Common myeloid progenitor, CD34-positive (primary cell): ENCODE results near the gene IPO11.

Source experiments
- CTCF ChIA-PET: fragments of 350-600 bp; sonication (Branson Sonifier 250); formaldehyde crosslinking; loops from one replicate; lab custom pipeline; 2021; ENCODE audit warnings: antibody characterized with exemption; lab: Charles Lee
- POLR2A ChIA-PET: fragments of 350-600 bp; sonication (Branson Sonifier 250); formaldehyde crosslinking; loops from one replicate; lab custom pipeline; 2021; ENCODE audit warnings: antibody characterized with exemption; lab: Charles Lee
- DNase-seq, 3 donors: peaks; one replicate each; pipeline versions ENCODE4 v3.0.0 to v3.0.0-alpha.2; 2013
- H3K27ac ChIP-seq, 2 experiments: 1 replicate in 1 of 2; 2 replicates in 1 of 2; pipeline ENCODE4 v1.7.0; 2013; ENCODE audit warnings: inconsistent platforms in 2 of 2, low read length in 2 of 2, mild to moderate bottlenecking in 2 of 2, low read depth in 1 of 2, moderate library complexity in 1 of 2; ENCODE audit not compliant: severe bottlenecking in 2 of 2, insufficient read depth in 1 of 2, poor library complexity in 1 of 2
- H3K27me3 ChIP-seq, 5 experiments: replicated peaks in 2 of 5; 1 replicate in 3 of 5; 2 replicates in 2 of 5; pipeline versions ENCODE4 v1.6.1 to v1.7.0; 2013; ENCODE audit warnings: low read length in 4 of 5, mild to moderate bottlenecking in 2 of 5, moderate library complexity in 2 of 5, inconsistent platforms in 1 of 5; ENCODE audit not compliant: insufficient read depth in 5 of 5, control insufficient read depth in 4 of 5
- H3K36me3 ChIP-seq, 4 experiments: 1 replicate in 2 of 4; 2 replicates in 2 of 4; pipeline versions ENCODE4 v1.6.1 to v1.7.0; 2013; ENCODE audit warnings: low read length in 3 of 4, control low read depth in 1 of 4, mild to moderate bottlenecking in 1 of 4; ENCODE audit not compliant: control insufficient read depth in 4 of 4, insufficient read depth in 4 of 4
- H3K4me1 ChIP-seq, 4 experiments: 1 replicate in 3 of 4; 2 replicates in 1 of 4; pipeline versions ENCODE4 v1.6.1 to v1.7.1; 2013; ENCODE audit warnings: low read length in 3 of 4, mild to moderate bottlenecking in 3 of 4, control low read depth in 1 of 4, inconsistent platforms in 1 of 4, moderate library complexity in 1 of 4; ENCODE audit not compliant: control insufficient read depth in 4 of 4, insufficient read depth in 4 of 4; ENCODE audit errors: control extremely low read depth in 1 of 4
- H3K4me3 ChIP-seq, 7 experiments: 1 replicate in 4 of 7; 2 replicates in 3 of 7; pipeline versions ENCODE4 v1.5.1 to v1.7.0; 2013; ENCODE audit warnings: mild to moderate bottlenecking in 7 of 7, low read length in 6 of 7, moderate library complexity in 6 of 7, inconsistent platforms in 2 of 7, low read depth in 2 of 7, control low read depth in 1 of 7; ENCODE audit not compliant: insufficient read depth in 4 of 7, control insufficient read depth in 1 of 7; ENCODE audit errors: extremely low read depth in 1 of 7
- H3K9me3 ChIP-seq, 5 experiments: 1 replicate in 4 of 5; 2 replicates in 1 of 5; pipeline versions ENCODE4 v1.6.1 to v1.7.1; 2013; ENCODE audit warnings: low read length in 4 of 5, mild to moderate bottlenecking in 2 of 5, inconsistent platforms in 1 of 5, low read depth in 1 of 5, moderate library complexity in 1 of 5; ENCODE audit not compliant: control insufficient read depth in 4 of 5, insufficient read depth in 2 of 5; ENCODE audit errors: control extremely low read depth in 1 of 5
- WGBS: methylation state at CpG from one replicate; pipeline ENCODE4 v1.1.5; 2013; ENCODE audit not compliant: insufficient coverage; 5-methylcytosine and 5-hydroxymethylcytosine counted together

IPO11 gene

DNA sequence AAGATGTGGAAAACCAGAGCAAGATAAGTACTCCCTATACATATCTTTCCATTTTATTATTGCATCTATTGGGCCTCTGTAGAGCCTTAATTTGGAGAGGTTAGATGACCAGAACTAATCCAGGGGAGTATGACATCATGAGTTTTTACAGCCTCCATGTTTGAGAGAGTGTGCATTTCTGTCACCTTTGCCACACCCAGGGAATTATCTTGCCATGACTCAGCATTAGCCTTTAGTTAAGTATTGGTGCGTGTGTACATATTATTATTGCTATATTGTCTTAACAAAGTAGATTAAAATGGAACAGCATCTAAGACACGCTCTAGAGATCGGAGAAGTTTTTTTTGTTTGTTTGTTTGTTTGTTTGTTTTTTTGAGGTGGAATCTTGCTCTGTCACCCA lies 36.5 kb upstream of the IPO11 start:
- Histone ChIP-seq H3K36me3 (peaks cover 16 to 76% (median 57%) of the 10 kb centered on the region in 4 experiments), H3K4me1 (no peaks in the 10 kb centered on the region), H3K27ac (no peak overlapping the region), H3K27me3 (no peaks in the 10 kb centered on the region), H3K4me3 (no peak overlapping the region), H3K9me3 (no peaks in the 10 kb centered on the region)
- WGBS = no CpG with 5 or more reads among the region's 3 CpGs
- no peak for DNase-seq
- ChIA-PET CTCF (interaction anchor here (0.6 kb wide), 1 partner anchor 25 kb away, joined by 3 read pairs; no protein-coding TSS in a partner anchor), POLR2A (no interaction called here)

DNA sequence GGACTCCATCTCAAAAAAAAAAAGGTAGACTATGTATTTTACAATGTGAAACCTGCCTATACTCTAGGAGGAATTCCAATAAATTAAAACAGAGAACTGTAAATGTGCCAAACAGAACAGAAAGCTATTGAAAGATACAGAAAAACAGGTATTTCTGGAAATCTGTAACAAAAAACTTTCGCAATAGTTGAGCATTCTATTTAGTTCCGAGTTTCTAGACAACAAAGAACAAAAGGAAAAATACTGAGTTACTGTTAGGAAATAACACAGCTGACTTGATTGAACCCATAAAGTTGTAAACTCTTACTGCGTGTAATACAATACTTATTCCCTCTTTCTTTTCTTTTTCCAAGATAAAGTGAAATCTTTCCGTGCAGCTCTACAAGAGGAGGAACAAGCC lies 27.4 kb upstream of the IPO11 start:
- Histone ChIP-seq H3K27me3 (no peaks in the 10 kb centered on the region), H3K27ac (peak overlapping the region in 1 of 2 experiments; percentile 2), H3K9me3 (no peaks in the 10 kb centered on the region), H3K36me3 (peaks cover 23 to 91% (median 58%) of the 10 kb centered on the region in 4 experiments), H3K4me1 (no peaks in the 10 kb centered on the region), H3K4me3 (no peak overlapping the region)
- DNase-seq = no peak
- ChIA-PET POLR2A (no interaction called here), CTCF (interaction anchor here (0.6 to 1.5 kb wide), 2 partner anchors 18 to 1546 kb away, joined by 3 to 5 read pairs; partner anchors contain the start of gene DIMT1)
- WGBS = 92% methylated on average over 2 of the region's 4 CpGs

DNA sequence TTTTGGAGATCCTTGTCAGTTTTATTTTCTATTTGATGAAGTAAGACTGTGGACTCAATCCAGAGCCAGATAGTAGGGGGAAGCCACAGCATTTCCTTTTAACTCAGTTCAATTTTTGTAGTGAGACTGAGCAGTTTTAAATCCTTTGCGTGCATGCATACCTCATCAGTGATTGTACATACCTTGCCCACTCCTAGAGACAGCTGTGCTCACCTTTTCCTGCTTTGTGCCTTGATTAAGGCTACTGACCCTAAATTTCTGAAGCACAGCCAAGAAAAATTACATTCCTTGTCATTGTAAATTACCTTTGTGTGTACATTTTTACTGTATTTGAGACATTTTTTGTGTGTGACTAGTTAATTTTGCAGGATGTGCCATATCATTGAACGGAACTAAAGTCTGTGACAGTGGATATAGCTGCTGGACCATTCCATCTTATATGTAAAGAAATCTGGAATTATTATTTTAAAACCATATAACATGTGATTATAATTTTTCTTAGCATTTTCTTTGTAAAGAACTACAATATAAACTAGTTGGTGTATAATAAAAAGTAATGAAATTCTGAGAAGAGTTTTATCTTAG lies 26.7 kb upstream of the IPO11 start:
- POLR2A ChIA-PET = no interaction called here
- Histone ChIP-seq H3K4me3 (no peak overlapping the region), H3K27ac (no peak overlapping the region), H3K27me3 (no peaks in the 10 kb centered on the region), H3K9me3 (no peaks in the 10 kb centered on the region), H3K36me3 (peaks cover 22 to 92% (median 58%) of the 10 kb centered on the region in 4 experiments), H3K4me1 (no peaks in the 10 kb centered on the region)
- no peak for DNase-seq
- no CpG with 5 or more reads among the region's 2 CpGs for WGBS
- CTCF ChIA-PET = interaction anchor here (1.5 kb wide), 1 partner anchor 17 kb away, joined by 3 read pairs; the partner anchor contains the start of gene DIMT1

DNA sequence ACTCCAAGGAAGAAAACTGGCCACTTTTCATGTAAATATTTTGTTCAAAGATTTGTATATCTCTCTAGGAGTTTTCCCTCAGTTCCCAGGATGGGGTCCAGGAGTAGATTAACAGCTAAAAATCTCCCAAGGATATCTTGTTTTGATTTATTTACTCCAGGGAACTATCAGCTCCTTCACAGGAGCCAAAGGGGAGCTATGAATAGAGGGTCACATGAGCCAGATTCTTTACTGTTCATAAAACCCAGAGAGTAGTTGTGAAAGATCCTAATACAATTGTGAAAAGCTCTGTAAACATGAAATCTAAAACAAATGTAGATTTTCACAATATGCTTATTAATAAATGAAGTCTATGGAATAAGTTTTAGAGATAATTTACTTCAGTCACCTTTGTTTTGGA lies 25.7 kb upstream of the IPO11 start:
- CTCF ChIA-PET = interaction anchor here (0.7 kb wide), 1 partner anchor 1708 kb away, joined by 3 read pairs; no protein-coding TSS in a partner anchor

DNA sequence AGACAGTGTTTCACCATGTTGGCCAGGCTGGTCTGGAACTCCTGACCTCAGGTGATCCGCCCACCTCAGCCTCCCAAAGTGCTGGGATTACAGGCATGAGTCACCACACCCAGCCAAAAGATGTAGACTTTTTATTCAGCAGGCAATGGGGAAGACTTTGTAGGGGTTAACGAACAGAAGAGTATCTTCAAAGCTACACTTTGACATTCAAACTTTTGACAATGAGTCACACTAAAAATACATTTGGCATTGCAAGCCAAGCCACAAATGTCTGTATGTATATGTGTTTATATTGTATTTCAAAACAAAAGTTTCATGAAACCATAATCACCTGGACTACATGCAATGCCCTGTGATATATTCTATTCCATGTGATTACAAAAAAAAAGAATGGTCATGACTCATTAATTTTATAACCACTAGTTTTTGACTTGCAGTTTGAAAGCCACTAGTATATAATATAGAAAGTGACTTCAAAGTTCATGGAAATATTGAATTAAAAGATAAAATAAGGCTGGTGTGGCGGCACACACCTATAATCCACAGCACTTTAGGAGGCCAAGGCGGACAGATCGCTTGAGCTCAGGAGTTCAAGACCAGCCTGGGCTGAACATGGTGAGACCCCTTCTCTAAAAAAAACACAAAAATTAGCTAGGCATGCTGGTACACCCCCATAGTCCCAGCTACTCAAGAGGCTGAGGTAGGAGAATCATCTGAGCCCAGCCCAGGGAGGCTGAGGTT lies 17.2 kb upstream of the IPO11 start:
- POLR2A ChIA-PET = no interaction called here
- no peaks in the 10 kb centered on the region for H3K27me3 ChIP-seq
- peaks cover 13 to 67% (median 40%) of the 10 kb centered on the region in 4 experiments for H3K36me3 ChIP-seq
- H3K4me3 ChIP-seq = no peak overlapping the region
- no peaks in the 10 kb centered on the region for H3K9me3 ChIP-seq
- no peak for DNase-seq
- CTCF ChIA-PET = interaction anchor here (1.6 kb wide), 1 partner anchor 40 kb away, joined by 5 read pairs; no protein-coding TSS in a partner anchor
- WGBS = 100% methylated on average over 1 of the region's 5 CpGs
- H3K4me1 ChIP-seq = no peaks in the 10 kb centered on the region
- H3K27ac ChIP-seq = no peak overlapping the region

More for the DNA sequence above, 25.7 kb upstream of the IPO11 start:
- DNase-seq = no peak
- Histone ChIP-seq H3K4me3 (no peak overlapping the region), H3K27ac (peak overlapping the region in 1 of 2 experiments; percentile 16), H3K36me3 (peaks cover 20 to 91% (median 54%) of the 10 kb centered on the region in 4 experiments), H3K27me3 (no peaks in the 10 kb centered on the region), H3K9me3 (no peaks in the 10 kb centered on the region), H3K4me1 (no peaks in the 10 kb centered on the region)
- POLR2A ChIA-PET = no interaction called here

DNA sequence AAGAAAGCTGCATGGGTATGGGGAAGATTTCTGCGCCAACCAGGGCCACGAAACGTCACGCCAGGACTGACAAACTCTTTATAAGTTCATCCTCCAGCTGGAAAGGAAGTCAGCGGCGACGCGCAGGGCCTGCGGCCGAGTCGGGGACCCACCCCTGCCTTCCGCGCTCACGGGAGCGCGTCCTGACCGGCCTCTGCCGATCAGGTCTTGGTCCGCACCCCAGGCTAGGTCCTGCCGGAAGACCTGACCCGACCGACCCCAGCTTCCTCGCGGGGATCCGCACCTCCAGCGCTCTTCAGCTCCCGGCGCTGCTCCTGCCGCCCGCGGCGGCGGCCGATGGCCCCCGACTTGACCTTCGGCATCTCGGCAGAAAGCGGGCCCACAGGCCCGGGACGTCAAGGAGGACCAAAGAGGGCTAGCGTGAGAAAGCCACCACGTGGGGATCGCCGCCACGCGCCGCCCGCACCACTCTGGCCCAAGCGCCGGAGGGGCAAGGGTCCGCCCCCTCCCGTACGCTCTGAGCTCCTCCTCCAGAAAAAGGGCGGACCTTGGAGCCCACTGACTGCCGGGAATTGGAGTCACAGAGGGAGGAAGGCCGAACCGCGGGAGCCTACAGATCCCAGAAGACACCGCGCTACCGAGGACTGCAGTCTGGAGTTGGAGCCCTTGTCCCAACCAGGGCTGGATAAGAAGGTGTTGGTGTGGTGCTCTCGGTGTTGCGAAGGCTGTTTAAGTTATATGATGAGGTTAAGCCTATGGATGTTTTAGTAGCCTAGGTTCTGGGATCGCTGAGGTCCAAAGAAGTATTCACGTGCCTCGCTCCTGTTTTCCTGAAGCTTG lies 8.9 kb upstream of the IPO11 start, which contains the start of gene DIMT1:
TSS of gene DIMT1 (minus strand) at position 495 of the 840 bp plus-strand sequence. CDS start at position 362, 133 bp downstream.
- WGBS = under 1% methylated on average over 60 of the region's 66 CpGs
- POLR2A ChIA-PET = interaction anchor here (1.0 to 2.1 kb wide), 3 partner anchors 9 to 21 kb away, joined by 3 to 6 read pairs (median 5); partner anchors contain the start of gene IPO11

More for the DNA sequence above, 8.9 kb upstream of the IPO11 start, which contains the start of gene DIMT1:
- Histone ChIP-seq H3K4me1 (peaks cover 12 to 23% (median 14%) of the 10 kb centered on the region in 4 experiments), H3K9me3 (peaks cover 0 to 2% (median 0%) of the 10 kb centered on the region in 5 experiments), H3K36me3 (peaks cover 4 to 25% (median 10%) of the 10 kb centered on the region in 4 experiments), H3K27ac (peak within 1 kb of the TSS; percentile 90 to 96), H3K27me3 (no peaks in the 10 kb centered on the region), H3K4me3 (peak within 1 kb of the TSS; percentile 86 to 97 (median 94))
- peak; percentile 98 to 99 (median 99) for DNase-seq
- CTCF ChIA-PET = interaction anchor here (1.3 to 2.3 kb wide), 5 partner anchors 9 to 48 kb away, joined by 3 to 12 read pairs (median 4); partner anchors contain the start of gene IPO11
